GM12865 (cell line): Measurements from ENCODE around the gene FOXD3.

Source experiments
- DNase-seq: peaks from one replicate; pipeline ENCODE4 v3.0.0; 2010; ENCODE audit warnings: low read depth
- H3K4me3 ChIP-seq: 2 replicates; pipeline ENCODE4 v1.5.1; 2011; ENCODE audit warnings: mild to moderate bottlenecking, low read depth, low read length, control low read depth
- TF ChIP-seq, protein P1 (sequence below): IDR thresholded peaks from 2 replicates; pipeline ENCODE4 v1.5.1; 2011; ENCODE audit warnings: low read length, control low read depth, low read depth, inconsistent platforms; ENCODE audit not compliant: insufficient read depth; ENCODE audit errors: missing control alignments

The FOXD3 gene

GRCh38 chr1:63322114-63322943 is at the start of gene FOXD3:
Gene FOXD3, plus strand, starts transcription at chr1:63322567. Its CDS starts 492 bp downstream, at chr1:63323059.
- DNase-seq = peak; percentile 71
- TF ChIP-seq, protein P1, sequence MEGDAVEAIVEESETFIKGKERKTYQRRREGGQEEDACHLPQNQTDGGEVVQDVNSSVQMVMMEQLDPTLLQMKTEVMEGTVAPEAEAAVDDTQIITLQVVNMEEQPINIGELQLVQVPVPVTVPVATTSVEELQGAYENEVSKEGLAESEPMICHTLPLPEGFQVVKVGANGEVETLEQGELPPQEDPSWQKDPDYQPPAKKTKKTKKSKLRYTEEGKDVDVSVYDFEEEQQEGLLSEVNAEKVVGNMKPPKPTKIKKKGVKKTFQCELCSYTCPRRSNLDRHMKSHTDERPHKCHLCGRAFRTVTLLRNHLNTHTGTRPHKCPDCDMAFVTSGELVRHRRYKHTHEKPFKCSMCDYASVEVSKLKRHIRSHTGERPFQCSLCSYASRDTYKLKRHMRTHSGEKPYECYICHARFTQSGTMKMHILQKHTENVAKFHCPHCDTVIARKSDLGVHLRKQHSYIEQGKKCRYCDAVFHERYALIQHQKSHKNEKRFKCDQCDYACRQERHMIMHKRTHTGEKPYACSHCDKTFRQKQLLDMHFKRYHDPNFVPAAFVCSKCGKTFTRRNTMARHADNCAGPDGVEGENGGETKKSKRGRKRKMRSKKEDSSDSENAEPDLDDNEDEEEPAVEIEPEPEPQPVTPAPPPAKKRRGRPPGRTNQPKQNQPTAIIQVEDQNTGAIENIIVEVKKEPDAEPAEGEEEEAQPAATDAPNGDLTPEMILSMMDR = no peak
- peak within 1 kb of the TSS; percentile 84 for H3K4me3 ChIP-seq

DNA sequence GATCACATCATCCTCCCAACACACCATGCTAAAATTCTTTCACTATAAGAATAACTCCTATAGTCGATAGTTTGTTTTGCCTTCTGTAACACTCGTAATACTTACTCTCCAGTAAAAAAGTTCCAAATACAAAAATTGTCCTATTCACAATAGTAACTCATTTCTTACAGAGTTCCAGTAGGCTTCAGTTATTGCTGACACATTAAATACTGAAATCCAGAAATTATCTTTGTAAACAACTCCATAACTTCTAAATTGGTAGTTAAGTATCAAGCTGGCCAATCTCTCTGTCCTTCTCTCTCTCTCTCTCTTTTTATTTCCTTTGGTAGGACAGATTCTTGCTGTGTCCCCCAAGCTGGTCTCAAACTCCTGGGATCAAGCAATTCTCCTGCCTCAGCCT is 49.6 kb upstream of the FOXD3 start:
- H3K4me3 ChIP-seq = no peak overlapping the region
- no peak for DNase-seq
- TF ChIP-seq, protein P1 = no peak

DNA sequence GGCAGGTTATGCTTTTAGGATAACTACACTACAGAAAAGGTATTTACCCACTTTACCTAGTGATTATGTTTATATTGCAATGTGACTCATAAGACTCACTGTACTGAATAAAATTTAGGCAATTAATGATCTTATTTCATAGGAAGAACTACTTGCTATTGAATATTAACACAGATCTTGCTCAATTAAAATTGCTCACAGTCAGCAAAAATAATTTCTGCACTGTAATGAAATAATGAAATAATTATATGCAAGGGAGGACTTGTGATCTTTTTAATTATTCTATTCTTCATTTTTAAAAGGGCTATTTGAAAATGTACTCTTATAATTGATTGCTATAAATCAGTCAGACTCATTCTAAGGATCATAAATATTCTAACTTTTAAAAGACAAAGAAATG is 48.0 kb upstream of the FOXD3 start:
- no peak overlapping the region for H3K4me3 ChIP-seq
- TF ChIP-seq, protein P1 = no peak
- DNase-seq = no peak

- DNase-seq = no peak
- H3K4me3 ChIP-seq = no peak overlapping the region
- TF ChIP-seq, protein P1 = no peak
Observed at GRCh38 chr1:63274979-63275378, 47.4 kb upstream of the FOXD3 start.

DNA sequence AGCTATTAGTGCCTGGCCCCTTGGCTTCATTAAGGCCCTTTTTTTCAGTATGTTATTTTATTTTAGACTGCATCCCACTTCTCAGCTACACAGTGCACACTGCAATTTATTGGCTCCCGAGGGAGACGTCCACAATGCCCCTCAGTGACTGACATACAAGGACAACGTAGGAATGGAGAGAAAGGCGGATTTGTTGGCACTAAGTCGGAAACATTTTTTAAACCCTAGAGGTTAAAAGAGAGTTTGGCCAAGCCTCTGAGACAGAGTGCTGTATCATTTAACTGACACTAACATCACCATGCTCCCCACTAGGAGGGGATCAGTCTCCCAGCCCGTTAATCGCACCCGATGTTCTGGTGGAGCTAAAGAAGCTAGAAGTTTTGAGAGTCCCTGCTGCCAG is 45.7 kb upstream of the FOXD3 start:
- TF ChIP-seq, protein P1 = no peak
- H3K4me3 ChIP-seq = no peak overlapping the region
- DNase-seq = no peak

DNA sequence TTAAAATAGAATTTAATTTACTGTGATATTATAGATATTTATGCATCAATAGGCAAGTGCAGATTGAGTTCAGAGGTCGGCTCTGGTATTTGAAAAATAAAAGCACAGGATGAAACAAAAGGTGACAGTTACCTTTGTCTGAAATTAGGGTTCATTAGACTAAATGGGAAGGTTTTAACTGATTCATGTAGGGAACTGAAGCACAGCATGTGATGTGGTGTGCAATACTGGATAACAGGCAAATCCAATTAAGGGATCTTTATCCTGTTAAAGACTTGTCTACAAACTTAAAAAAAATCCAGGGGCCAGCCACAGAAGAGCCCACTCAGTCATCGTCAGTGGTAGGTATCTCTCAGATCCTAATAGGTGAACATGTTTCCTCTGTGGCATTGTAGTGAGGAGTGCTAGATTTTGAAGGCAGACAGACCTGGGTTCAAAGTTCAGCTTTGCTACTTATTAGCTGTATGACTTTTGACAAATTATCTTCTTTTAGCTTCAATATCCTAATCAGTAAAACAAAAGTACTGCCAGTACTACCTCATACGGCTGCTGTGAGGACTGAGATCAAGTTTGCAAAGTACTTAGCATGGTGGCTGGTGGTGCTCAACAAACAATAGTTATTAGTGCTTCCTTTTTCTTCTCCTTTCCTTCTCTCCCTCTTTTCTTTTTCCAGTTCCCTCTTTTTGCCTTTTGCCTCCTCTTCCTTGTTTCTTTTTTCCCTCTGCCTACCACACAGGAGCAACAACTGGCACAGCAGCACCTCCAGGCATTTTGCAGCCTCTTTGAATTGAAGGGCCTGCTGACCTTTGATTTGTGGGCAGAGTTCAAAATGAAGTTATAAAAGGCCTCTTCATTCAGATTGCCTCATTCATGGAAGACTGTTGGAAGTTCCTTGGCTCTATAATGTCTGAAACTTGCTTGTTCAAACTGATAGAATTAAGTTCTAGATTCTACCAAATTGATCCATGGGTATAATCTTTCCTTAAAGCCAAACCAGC is 44.9 kb upstream of the FOXD3 start:
- TF ChIP-seq, protein P1 = no peak
- no peak for DNase-seq
- H3K4me3 ChIP-seq = no peak overlapping the region
